ENCODE measurements around the gene GSTO2.

GSTO2 gene

GRCh38 chr10:104274762-104275721 lies 6.1 kb downstream of the GSTO2 start:
- CTCF ChIA-PET, result interaction anchor here (0.6 to 3.3 kb wide), 23 partner anchors 8 to 387 kb away, joined by 3 to 50 read pairs (median 4); partner anchors contain the start of genes CFAP58 and ITPRIP
- POLR2A ChIA-PET (ENCODE audit: low non-redundant PET), result interaction anchor here (0.7 to 1.4 kb wide), 3 partner anchors 17 to 79 kb away, joined by 3 read pairs; partner anchors contain the start of gene CFAP58
- peak; percentile 96 for TF ChIP-seq CTCF (conservative IDR thresholded peaks at IDR 0.05; ENCODE audit: low read depth)
- H3K27ac ChIP-seq, result peak overlapping the region; percentile 73
- DNase-seq (ENCODE audit: low spot score), result peak; percentile 88

- H3K27ac ChIP-seq, result no peak overlapping the region
- no peak for DNase-seq (ENCODE audit: low spot score)
- POLR2A ChIA-PET (ENCODE audit: low non-redundant PET), result no interaction called here
- no peak for TF ChIP-seq CTCF (conservative IDR thresholded peaks at IDR 0.05; ENCODE audit: low read depth)
- CTCF ChIA-PET, result interaction anchor here (0.6 to 3.3 kb wide), 4 partner anchors 30 to 426 kb away, joined by 3 to 50 read pairs (median 3); partner anchors contain the start of gene CFAP58
Observed at GRCh38 chr10:104276192-104276591, 7.2 kb downstream of the GSTO2 start.

GRCh38 chr10:104277785-104278184 lies 8.8 kb downstream of the GSTO2 start:
- CTCF ChIA-PET, result interaction anchor here (1.0 kb wide), 1 partner anchor 13 kb away, joined by 3 read pairs; no protein-coding TSS in a partner anchor
- TF ChIP-seq CTCF (conservative IDR thresholded peaks at IDR 0.05; ENCODE audit: low read depth), result no peak
- no peak for DNase-seq (ENCODE audit: low spot score)
- no peak overlapping the region for H3K27ac ChIP-seq
- POLR2A ChIA-PET (ENCODE audit: low non-redundant PET), result no interaction called here

- no peak for TF ChIP-seq CTCF (conservative IDR thresholded peaks at IDR 0.05; ENCODE audit: low read depth)
- ChIA-PET CTCF (interaction anchor here (0.6 kb wide), 2 partner anchors 11 to 71 kb away, joined by 3 read pairs; no protein-coding TSS in a partner anchor), POLR2A (ENCODE audit: low non-redundant PET) (interaction anchor here (1.8 kb wide), 1 partner anchor 11 kb away, joined by 5 read pairs; the partner anchor contains the start of gene GSTO2)
- no peak overlapping the region for H3K27ac ChIP-seq
- DNase-seq (ENCODE audit: low spot score), result no peak
Observed at GRCh38 chr10:104279550-104280259, 10.7 kb downstream of the GSTO2 start.

- no peak overlapping the region for H3K27ac ChIP-seq
- POLR2A ChIA-PET (ENCODE audit: low non-redundant PET), result no interaction called here
- no peak for DNase-seq (ENCODE audit: low spot score)
- CTCF ChIA-PET, result no interaction called here
- TF ChIP-seq CTCF (conservative IDR thresholded peaks at IDR 0.05; ENCODE audit: low read depth), result no peak
Observed at GRCh38 chr10:104281694-104282093, 12.7 kb downstream of the GSTO2 start.

- ChIA-PET CTCF (interaction anchor here (0.7 to 2.0 kb wide), 2 partner anchors 10 to 39 kb away, joined by 3 to 5 read pairs; no protein-coding TSS in a partner anchor), POLR2A (ENCODE audit: low non-redundant PET) (interaction anchor here (1.0 kb wide), 1 partner anchor 29 kb away, joined by 3 read pairs; no protein-coding TSS in a partner anchor)
- H3K27ac ChIP-seq, result no peak overlapping the region
- TF ChIP-seq CTCF (conservative IDR thresholded peaks at IDR 0.05; ENCODE audit: low read depth), result no peak
- DNase-seq (ENCODE audit: low spot score), result no peak
Observed at GRCh38 chr10:104284846-104285245, 15.9 kb downstream of the GSTO2 start.
